OCI-LY7 (cell line): ENCODE results near the gene WDR7. TPM values are rescaled to one million over a fixed set of nuclear protein-coding genes. Genes with fewer than 3 reads are reported as not detected.
A peak's percentile ranks its signal among the peaks of the same experiment; 100 is the strongest.

Experiments
- BruUV-seq: library from RNA; stranded (reverse); fragments of 400-500 nt; replicated peaks from 2 replicates; lab custom pipeline; 2021; lab: Mats Ljungman, UMichigan
- CTCF ChIA-PET: fragments of 300-600 bp; sonication (Branson Sonifier 250); formaldehyde crosslinking; loops from one replicate; lab custom pipeline; 2022; ENCODE audit warnings: antibody characterized with exemption; ENCODE audit not compliant: unreplicated experiment; lab: Charles Lee
- POLR2A ChIA-PET: fragments of 300-600 bp; sonication (Branson Sonifier 250); formaldehyde crosslinking; loops from one replicate; lab custom pipeline; 2022; ENCODE audit warnings: antibody characterized with exemption; lab: Charles Lee
- DNase-seq: peaks from one replicate; pipeline ENCODE4 v3.0.0-alpha.2; 2015; ENCODE audit warnings: low spot score
- H2AFZ ChIP-seq: fragments of 200-600 bp; sonication (generic), shearing (Covaris generic); 2 replicates; pipeline ENCODE4 v1.6.1; 2014; ENCODE audit warnings: mild to moderate bottlenecking, antibody characterized with exemption, low read length, moderate library complexity
- H3K27ac ChIP-seq: fragments of 200-600 bp; sonication (generic); 2 replicates; pipeline ENCODE4 v1.5.1; 2014; ENCODE audit warnings: mixed run types, low read depth, mild to moderate bottlenecking, moderate library complexity, low read length, inconsistent platforms; ENCODE audit not compliant: poor library complexity, severe bottlenecking
- H3K36me3 ChIP-seq: fragments of 200-600 bp; sonication (generic); 2 replicates; pipeline ENCODE4 v1.6.1; 2014; ENCODE audit warnings: mild to moderate bottlenecking, antibody characterized with exemption, low read length, moderate library complexity, mixed read lengths; ENCODE audit not compliant: insufficient read depth
- H3K4me1 ChIP-seq: fragments of 200-600 bp; sonication (generic); 2 replicates; pipeline ENCODE4 v1.5.1; 2014; ENCODE audit warnings: mild to moderate bottlenecking, low read length; ENCODE audit not compliant: insufficient read depth, poor library complexity, severe bottlenecking
- H3K4me2 ChIP-seq: fragments of 200-600 bp; sonication (generic); 2 replicates; pipeline ENCODE4 v1.6.1; 2014; ENCODE audit warnings: mild to moderate bottlenecking, low read length
- H3K4me3 ChIP-seq: fragments of 200-600 bp; sonication (generic); 2 replicates; pipeline ENCODE4 v1.5.1; 2014; ENCODE audit warnings: mild to moderate bottlenecking, low read depth, low read length; ENCODE audit not compliant: poor library complexity, severe bottlenecking
- H3K79me2 ChIP-seq: fragments of 200-600 bp; sonication (generic); 2 replicates; pipeline ENCODE4 v1.6.1; 2016; ENCODE audit warnings: low read depth, mild to moderate bottlenecking, low read length, moderate library complexity, mixed read lengths; ENCODE audit not compliant: insufficient read depth
- H3K9me2 ChIP-seq: fragments of 200-600 bp; sonication (generic); 2 replicates; pipeline ENCODE4 v1.6.1; 2016; ENCODE audit warnings: mild to moderate bottlenecking, low read length, mixed read lengths; ENCODE audit not compliant: insufficient read depth
- H3K9me3 ChIP-seq: fragments of 200-600 bp; sonication (generic); 2 replicates; pipeline ENCODE4 v1.6.1; 2014; ENCODE audit warnings: mild to moderate bottlenecking, mixed run types, low read length, mixed read lengths
- H4K20me1 ChIP-seq: fragments of 200-600 bp; sonication (generic); 2 replicates; pipeline ENCODE4 v1.6.1; 2014; ENCODE audit warnings: mild to moderate bottlenecking, antibody characterized with exemption, low read length, moderate library complexity, mixed read lengths; ENCODE audit not compliant: insufficient read depth
- CTCF ChIP-seq: fragments of 200-600 bp; sonication (generic); conservative IDR thresholded peaks from 2 replicates; pipeline ENCODE4 v1.5.1; 2014; ENCODE audit warnings: mild to moderate bottlenecking, antibody characterized with exemption, low read length, moderate library complexity, mixed read lengths
- EZH2phosphoT487 ChIP-seq: fragments of 200-600 bp; sonication (generic); IDR thresholded peaks from 2 replicates; pipeline ENCODE4 v1.6.1; 2018; ENCODE audit warnings: low read depth, borderline replicate concordance, mild to moderate bottlenecking, mixed run types, antibody characterized with exemption, low read length, moderate library complexity, mixed read lengths
- intact Hi-C: fragments of 100-400 bp; cut with micrococcal nuclease; formaldehyde crosslinking; loops from one replicate; pipeline ENCODE4 v1.10.0; 2022; ENCODE audit not compliant: unreplicated experiment
- total RNA-seq, 2 experiments: library from RNA; depleted of rRNA in 1 of 2; stranded (reverse); fragments of >200 nt in 1 of 2; shearing (Covaris generic) in 1 of 2; gene quantifications; 2 replicates each; pipeline ENCODE4 v1.2.3, GENCODE V29; 2014 to 2022

WDR7 gene
- total RNA-seq, 2 experiments from 2014 or later = 13.2 to 17.1 TPM

- Histone ChIP-seq H3K4me3 (no peak overlapping the region), H3K9me3 (no peaks in the 10 kb centered on the region), H3K9me2 (no peaks in the 10 kb centered on the region), H3K4me1 (no peaks in the 10 kb centered on the region), H3K79me2 (no peaks in the 10 kb centered on the region), H3K36me3 (no peaks in the 10 kb centered on the region), H3K27ac (no peak overlapping the region), H3K4me2 (no peak overlapping the region), H4K20me1 (no peaks in the 10 kb centered on the region), H2AFZ (no peak overlapping the region)
- ChIA-PET CTCF (no interaction called here), POLR2A (no interaction called here)
- no peak for TF ChIP-seq CTCF
- no peak for TF ChIP-seq EZH2phosphoT487
- no peak for DNase-seq
- intact Hi-C loops = no loop called here
- BruUV-seq = no TSS peak
Measured at GRCh38 chr18:56977771-56978170, 326.6 kb downstream of the WDR7 start.

- H3K36me3 ChIP-seq = no peaks in the 10 kb centered on the region
- BruUV-seq = no TSS peak
- DNase-seq = no peak
- no peaks in the 10 kb centered on the region for H3K4me1 ChIP-seq
- no peak overlapping the region for H3K27ac ChIP-seq
- no peaks in the 10 kb centered on the region for H3K9me3 ChIP-seq
- ChIA-PET POLR2A (interaction anchor here (1.2 kb wide), 1 partner anchor 13 kb away, joined by 3 read pairs; no protein-coding TSS in a partner anchor), CTCF (no interaction called here)
- TF ChIP-seq CTCF (no peak), EZH2phosphoT487 (no peak)
- H4K20me1 ChIP-seq = no peaks in the 10 kb centered on the region
- H2AFZ ChIP-seq = no peak overlapping the region
- intact Hi-C loops = no loop called here
- H3K79me2 ChIP-seq = no peaks in the 10 kb centered on the region
- no peak overlapping the region for H3K4me2 ChIP-seq
- H3K9me2 ChIP-seq = no peaks in the 10 kb centered on the region
- no peak overlapping the region for H3K4me3 ChIP-seq
Measured at GRCh38 chr18:56980151-56980550, 329.0 kb downstream of the WDR7 start.

GRCh38 chr18:56982766-56983165, 331.6 kb downstream of the WDR7 start:
- Histone ChIP-seq H3K79me2 (no peaks in the 10 kb centered on the region), H3K4me1 (no peaks in the 10 kb centered on the region), H3K4me2 (no peak overlapping the region), H3K36me3 (no peaks in the 10 kb centered on the region), H3K27ac (no peak overlapping the region), H3K9me2 (no peaks in the 10 kb centered on the region), H2AFZ (no peak overlapping the region), H4K20me1 (no peaks in the 10 kb centered on the region), H3K4me3 (no peak overlapping the region), H3K9me3 (no peaks in the 10 kb centered on the region)
- intact Hi-C loops = no loop called here
- BruUV-seq = no TSS peak
- ChIA-PET POLR2A (interaction anchor here (0.5 kb wide), 1 partner anchor 79 kb away, joined by 5 read pairs; no protein-coding TSS in a partner anchor), CTCF (no interaction called here)
- DNase-seq = peak; percentile 2
- TF ChIP-seq EZH2phosphoT487 (no peak), CTCF (no peak)
